Activated T-helper 1 cell treated with anti-CD3 and anti-CD28 coated beads, Interleukin-2, amount 50 U/mL, for 16 hours (primary cell): Measurements from ENCODE around the gene MAPK4.
"Not testable (repeated sequence)": the region's sequence is repeated elsewhere in the genome, so short reads cannot be mapped to it uniquely, and the experiment has no call there.

ENCODE experiments used
- DNase-seq, 2 donors: peaks; one replicate each; pipeline ENCODE4 v3.0.0-alpha.2; 2020; ENCODE audit warnings: low read depth in 1 of 2, low spot score in 1 of 2

The MAPK4 gene

DNA sequence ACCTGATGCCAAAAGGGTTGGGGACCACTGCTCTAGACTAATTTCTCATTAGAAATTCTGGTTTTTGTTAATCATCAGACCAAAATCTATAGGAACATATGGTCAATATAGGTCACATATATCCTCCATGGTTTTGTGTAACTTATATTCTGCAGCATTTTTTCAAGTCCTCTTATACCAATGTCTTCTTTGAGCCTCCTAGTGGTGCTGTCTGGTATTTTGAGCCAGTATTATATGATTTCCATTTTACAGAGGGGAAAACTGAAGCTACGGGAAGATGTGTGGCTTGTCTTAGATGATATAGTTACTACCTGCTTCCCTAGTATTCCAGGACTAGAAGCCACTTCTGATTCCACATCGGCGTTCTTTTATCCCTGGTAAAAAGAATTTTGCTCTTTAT is 13.8 kb downstream of the MAPK4 start:
- no peak for DNase-seq

DNA sequence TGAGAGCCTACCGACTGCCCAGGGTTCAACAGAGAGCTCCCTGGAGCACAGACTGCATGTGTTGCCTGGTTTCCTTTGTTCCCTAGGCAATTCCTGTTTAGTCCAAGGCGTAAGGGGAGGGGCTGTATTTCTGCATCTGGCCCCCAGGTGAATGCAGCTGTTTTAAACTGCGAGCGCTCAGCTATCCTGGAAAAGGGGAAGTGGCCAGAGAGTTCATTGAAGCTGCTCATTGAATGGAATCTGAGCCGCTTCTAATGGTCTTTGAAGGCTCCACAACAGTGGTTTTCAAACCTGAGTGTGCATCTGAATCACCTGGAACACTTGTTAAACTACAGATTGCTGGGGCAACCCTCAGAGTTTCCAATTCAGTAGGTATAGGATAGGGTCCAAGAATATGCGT is 18.1 kb downstream of the MAPK4 start:
- DNase-seq, result no peak

DNA sequence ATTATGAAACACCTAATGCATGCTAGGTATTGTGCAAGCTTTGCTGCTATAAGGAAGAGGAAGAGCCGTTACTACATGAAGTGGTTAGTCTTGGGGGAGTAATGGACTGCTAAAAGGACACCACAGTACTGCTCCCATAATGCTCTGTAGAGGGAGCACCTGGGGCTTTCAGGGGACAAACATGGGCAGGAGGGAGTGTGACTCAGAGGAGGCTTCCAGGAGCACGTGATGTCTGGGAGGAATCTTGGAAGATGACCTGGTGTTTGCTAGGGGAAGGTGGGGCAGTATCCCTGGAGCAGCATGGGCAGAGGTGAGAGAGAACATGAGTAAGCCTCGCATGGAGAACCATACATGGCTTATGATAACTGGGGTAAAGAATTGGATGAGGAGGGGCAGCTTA is 18.8 kb downstream of the MAPK4 start:
- DNase-seq, result no peak

DNA sequence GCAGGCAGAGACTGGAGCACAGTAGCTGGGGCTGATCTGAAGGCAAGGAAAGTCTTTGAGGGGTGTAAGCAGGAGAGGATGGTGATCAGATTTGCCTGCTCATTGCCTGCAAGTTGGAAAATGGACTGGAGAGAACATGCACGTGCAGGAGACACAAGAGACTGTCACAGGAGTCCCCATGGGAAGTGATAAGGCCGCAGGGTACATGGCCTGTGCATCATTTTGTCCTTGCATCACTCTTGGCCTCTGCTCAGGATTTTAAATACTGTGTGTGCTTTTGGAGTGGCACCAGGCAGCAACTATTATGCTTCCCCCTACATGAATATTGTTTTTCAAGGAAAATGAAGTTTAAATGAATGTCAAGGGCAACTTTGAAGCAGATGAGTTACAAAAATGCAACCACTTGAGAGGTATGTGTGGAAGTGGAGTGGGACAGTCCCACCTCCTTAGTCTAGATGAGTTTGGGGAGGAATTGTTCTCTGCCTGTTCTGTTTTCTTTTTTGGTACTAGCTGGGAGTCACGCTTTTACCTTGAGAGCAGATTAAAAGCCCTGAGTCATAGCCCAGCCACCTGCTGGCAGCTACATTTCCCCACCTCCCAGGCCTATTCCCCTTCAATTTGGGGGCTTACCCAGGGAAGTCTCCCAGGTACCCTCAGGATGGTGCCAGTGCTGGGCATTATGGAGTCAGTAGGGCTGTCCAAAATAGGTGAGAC is 19.3 kb downstream of the MAPK4 start:
- no peak for DNase-seq

DNA sequence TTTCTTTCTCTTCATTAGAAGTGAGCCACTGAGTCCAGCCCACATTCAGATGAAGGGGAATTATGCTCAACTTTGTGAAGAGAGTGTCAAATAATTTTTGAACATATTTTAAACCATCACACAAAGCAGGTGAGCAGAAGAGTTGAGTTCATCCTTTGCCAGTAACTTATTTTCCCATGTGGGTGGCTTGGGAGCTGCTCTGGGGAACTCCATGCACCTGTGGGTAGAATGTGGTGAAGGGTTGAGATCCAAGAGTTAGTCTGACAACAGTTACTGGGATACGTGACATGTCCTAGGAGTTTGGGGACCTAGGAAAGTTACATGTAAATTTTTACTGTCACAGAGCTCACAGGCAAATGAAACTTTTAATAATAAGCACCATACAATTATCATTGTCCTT is 21.6 kb downstream of the MAPK4 start:
- DNase-seq, result no peak

DNA sequence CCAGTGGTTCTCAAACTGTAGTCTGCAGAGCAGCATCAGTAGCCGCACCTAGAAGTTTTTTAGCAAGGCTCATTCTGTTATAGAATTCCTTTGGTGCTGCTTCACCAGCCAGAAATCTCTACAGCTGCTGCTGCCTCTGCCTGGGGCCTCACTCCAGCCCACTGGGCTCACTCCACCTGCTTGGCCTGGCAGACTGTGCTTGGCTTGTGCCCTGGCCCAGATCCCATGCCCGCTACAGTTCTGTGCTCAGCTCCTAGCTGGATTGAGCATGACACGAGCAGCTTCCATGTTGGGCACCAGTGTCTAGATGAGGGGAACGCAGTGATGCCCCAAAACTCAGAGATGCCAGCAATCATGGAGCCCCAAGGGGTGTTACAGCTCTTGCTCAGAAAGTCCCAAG is 22.6 kb downstream of the MAPK4 start:
- no peak for DNase-seq

DNA sequence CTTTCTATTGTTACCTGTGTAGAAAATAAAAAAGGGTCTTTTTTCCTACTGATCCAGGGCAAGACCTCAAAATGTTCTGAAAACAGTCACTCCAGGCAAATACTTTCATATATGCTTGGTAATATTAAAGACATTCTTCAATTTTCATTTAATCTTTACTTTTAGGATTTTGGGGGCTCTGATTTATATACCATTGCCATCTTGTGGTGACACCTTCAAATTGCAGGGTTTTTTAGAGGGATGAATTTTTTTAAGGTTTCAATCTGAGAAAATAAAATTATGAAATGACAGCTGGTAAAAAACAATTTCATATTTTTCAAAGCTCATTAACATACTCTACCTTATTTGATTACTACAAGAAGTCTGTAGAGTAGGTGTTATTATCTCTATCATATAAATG is 26.8 kb downstream of the MAPK4 start:
- no peak for DNase-seq

DNA sequence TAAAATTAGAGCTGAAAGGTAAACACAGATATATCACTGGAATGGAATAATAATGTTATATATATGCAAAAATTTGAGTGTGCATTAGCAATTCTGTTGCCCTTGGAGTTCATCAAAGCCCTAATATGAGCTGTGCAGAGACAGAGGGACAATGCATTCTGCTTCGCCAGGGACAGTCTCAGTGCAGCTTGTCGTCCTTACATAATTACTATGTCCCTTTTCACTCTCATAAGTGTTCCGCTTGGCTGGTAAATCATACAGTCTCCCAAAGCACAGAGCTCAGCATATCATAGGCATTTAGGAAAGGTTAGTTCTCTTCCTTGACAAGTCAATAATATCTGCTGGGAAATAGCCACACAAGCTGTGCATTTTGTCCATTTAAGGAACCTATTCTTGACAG is 30.7 kb downstream of the MAPK4 start:
- DNase-seq, result no peak

DNA sequence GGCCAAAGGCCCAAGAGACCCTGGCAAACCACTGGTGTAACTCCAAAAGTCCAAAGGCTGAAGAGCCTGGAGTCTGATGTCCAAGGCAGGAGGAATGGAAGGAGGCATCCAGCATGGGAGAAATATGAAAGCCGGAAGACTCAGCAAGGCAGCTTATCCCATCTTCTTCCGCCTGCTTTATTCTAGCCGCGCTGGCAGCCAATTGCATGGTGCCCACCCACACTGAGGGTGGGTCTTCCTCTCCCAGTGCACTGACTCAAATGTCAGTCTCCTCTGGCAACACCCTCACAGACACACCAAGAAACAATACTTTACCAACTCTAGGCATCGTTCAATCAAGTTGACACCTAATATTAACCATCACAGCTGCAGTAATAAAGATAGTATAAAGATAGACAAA is 34.1 kb downstream of the MAPK4 start:
- DNase-seq, result no peak

DNA sequence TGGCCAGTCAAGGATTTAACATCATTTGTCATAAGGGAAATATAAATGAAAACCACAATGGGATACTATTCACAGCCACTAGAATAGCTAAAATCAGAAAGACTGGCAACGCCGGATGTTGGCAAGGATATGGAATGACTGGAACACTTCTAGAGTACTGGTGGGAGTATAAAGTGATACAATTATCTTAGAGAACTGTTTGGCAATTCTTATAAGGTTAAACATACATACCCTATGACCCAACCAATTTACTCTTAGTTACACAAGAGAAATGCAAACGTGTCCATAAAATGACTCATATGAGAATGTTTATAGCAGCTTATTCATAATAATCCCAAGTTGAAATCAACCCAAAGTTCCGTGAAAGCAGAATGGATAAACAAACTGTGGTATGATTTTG is 35.1 kb downstream of the MAPK4 start:
- no peak for DNase-seq

DNA sequence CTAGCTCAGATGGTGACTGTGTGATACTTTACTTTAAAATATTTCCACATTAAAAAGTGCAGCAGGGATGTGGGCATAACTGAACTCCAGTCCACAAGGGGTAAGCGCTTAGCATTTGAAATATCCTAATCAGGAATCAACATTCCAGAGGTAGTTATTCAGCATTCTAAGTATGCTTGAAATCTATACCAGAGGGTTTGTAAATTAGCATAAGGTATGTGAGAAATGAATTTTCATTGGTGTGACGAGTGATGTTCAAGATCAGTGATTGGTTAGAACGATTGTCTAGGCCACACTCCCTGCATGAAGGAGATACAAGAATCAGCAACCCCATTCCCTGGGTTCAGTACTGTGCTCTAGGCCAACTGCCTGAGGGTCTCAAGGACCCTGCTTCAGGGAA is 42.6 kb downstream of the MAPK4 start:
- no peak for DNase-seq

DNA sequence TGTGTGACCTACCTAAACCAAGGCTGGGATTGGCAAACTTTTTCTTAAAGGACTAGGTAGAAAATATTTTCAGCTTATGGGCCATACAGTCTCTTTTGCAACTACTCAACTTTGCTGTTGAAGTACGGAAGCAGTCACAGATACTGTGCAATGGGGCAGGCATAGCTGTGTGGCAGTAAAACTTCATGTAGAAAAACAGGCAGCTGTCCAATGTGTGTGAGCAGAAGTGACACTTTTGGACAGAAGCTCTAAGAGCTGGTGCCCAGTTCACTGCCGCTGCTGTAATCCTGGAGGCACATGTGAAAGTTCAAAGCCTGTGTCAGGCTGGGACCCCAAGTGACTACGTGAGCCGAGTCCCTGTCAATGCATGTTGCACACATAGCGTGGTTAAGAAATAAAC is 46.7 kb downstream of the MAPK4 start:
- no peak for DNase-seq

DNA sequence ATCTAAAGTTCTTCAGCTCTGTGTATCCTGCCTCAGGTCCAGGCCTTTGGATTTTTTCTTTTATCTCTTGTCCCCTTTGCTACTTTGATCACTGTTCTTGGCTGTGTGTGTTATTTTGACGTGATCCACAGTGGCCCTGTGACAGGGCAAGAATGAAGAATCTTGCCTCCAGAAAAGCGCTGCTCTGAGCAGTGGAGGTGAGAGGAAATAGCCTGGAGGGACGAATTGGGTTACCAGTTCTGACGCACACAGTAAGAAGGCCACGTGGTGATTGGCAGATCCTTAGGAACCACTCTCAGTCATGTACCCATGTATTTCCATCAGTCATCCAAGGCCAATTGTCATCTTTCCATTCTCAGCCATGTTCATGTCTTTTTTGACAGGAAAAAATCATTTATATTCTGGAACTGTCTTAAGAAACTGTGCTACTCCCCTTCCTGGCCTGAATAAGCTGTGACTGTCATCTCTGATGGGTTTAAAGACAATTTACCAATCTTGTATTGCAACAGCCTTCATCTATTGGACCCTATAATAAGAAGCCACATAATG is 47.6 kb downstream of the MAPK4 start:
- no peak for DNase-seq

DNA sequence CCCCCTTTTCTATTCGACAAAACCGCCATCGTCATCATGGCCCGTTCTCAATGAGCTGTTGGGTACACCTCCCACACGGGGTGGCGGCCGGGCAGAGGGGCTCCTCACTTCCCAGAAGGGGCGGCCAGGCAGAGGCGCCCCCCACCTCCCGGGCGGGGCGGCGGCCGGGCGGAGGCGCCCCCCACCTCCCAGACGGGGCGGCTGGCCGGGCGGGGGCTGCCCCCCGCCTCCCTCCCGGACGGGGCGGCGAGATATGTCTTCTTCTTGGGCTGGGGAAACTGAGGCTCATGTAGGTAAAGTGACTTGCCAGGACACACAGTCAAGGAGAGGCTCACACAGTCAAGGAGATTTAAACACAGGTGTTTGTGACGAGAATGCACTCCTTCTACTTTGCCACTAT is 49.3 kb downstream of the MAPK4 start:
- not testable (repeated sequence) for DNase-seq

DNA sequence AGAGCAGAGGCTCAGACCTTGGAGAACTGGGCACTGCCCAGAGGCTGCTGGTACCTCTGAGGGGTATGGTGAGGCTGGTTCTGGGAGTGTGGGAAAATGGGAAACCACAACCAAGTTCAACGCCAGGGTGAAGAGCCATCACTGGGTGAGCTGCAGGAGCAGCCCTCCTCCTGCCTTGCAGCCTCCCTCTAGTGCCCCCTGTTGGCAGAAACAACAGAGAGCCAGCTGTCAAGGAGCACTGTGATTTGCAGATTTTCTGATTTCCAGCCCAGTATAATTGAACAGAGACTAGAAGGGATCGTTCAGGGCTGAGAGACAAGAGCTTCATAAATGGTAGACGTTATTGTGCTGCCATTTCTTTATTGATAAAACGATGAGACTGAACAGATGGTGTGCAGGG is 50.5 kb downstream of the MAPK4 start:
- DNase-seq, result no peak

DNA sequence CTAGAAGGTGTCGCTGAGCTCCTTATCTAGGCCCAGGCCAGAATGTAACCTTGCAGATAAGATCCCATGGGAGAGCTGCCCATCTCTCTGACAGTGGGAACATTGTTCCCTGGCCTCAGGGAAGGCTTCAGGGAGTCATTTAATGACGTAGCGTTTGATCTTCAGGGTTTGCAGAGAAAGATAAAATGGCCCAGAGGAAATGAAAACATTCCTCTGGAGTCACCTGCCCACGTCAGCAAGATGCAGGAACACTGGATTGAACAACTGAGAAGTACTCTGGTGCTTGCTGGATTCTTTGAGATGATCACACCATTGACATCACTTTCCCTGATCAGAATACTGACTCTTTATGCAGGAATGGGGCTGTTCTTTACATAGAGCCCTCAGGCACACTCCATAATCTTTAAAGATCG is 51.6 kb downstream of the MAPK4 start:
- DNase-seq, result no peak

DNA sequence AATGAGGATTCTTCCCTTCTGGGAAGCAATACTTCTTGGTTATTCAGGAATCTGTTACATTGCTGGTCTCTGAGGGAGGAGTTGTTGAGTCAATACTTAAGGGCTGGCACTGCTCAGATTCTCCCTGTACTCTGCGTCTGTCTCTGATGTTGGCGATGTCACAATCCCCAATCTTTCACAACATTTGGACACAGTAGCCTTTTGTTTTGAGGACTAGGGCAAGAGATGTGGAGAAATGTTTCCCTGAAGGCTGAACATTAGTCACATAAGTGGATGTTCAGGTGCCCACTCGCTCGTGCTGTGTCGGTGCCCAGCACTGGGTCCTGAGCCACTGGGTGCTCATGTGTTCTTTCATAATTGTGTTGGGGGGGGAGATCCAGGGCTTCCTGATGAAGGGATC is 55.0 kb downstream of the MAPK4 start:
- no peak for DNase-seq

DNA sequence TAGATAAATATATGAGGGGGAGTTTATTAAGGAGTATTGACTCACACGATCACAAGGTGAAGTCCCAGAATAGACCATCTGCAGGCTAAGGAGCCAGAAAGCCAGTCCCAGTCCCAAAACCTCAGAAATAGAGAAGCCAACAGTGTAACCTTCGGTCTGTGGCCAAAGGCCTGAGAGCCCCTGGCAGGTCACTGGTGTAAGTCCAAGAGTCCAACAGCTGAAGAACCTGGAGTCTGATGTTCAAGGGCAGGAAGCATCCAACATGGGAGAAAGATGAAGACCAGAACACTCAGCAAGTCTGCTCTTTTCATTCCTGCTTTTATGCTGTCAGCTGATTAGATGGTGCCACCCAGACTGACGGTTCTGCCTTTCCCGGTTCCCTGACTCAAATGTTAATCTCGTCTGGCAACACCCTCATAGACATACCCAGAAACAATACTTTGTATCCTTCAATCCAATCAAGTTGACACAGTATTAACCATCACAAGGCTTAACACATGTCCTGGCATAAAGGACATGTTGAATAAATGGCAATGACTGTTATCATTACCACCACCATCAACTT is 56.7 kb downstream of the MAPK4 start:
- no peak for DNase-seq

DNA sequence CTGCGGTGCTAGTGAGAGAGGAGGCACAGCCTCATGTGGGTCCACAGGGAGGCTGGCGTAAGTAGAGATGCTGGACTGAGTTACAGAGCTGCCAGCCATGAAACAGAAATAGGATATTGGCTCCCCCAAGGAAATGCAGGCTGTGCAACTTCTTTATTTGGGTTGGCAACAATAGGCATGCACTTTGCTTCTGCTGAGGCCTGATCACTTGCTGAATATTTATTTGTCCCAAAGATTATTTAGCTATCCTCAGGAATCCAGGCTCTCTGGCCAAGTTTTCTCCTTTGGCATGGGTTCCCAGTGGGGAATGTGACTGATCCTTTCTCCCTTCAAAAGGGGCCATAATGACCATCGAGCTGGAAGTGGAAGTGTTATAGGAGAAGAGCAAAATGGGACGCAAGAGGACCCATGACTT is 60.0 kb downstream of the MAPK4 start:
- DNase-seq, result no peak

DNA sequence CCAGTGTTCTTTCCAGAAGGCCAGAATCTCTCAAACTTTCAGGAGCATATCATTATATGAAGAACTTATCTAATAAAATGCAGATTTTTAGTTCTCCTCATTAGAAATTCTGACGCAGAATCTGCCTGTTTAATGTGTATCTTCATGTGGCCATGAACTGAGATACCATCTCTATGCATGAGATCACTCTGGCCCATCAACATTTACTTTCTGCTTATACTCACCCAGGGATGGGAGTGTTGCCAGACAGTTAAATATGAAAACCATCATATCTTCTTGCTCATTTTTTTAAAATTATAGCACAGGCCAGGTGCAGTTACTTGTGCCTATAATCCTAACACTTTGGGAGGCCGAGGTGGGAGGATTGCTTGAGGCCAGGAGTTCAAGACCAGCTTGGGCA is 60.4 kb downstream of the MAPK4 start:
- no peak for DNase-seq

DNA sequence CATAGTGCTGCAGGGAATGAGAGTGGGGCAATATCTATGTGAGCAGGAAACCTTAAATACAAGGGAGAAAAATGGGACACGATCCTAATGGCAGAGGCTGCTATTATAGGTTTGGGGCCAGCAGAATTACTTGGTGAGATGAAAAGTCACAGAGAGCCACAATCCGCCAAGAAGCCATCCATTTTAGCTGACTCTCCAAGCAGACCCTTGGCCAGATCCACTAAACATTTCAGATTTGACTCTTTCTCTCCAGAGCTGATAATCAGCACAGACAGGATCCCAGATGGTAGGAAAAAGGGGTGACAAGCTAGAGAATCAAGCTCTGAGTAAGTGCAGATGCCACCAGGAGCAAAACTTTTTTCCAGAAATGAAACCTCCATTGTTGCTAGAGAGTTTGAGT is 61.5 kb downstream of the MAPK4 start:
- no peak for DNase-seq

DNA sequence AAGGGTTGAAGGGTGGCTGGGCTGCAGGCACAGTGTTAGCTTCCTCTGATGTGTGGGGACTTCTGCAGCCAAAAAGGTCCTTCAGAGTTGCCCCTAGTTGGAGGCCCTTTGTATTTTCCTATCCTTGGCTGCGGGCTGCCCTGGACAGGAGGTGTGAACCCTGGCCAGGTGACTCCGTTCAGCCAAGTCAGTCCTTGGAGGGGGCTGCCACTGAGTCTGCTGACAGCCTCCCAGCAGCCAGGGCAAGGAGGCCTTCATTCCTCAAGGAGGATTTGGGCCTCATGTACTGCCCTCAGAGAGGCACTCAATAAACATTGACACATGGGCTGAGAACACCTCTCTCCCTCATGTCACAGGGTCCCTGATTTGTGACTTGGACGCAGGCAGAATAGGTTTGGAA is 62.4 kb downstream of the MAPK4 start:
- no peak for DNase-seq

DNA sequence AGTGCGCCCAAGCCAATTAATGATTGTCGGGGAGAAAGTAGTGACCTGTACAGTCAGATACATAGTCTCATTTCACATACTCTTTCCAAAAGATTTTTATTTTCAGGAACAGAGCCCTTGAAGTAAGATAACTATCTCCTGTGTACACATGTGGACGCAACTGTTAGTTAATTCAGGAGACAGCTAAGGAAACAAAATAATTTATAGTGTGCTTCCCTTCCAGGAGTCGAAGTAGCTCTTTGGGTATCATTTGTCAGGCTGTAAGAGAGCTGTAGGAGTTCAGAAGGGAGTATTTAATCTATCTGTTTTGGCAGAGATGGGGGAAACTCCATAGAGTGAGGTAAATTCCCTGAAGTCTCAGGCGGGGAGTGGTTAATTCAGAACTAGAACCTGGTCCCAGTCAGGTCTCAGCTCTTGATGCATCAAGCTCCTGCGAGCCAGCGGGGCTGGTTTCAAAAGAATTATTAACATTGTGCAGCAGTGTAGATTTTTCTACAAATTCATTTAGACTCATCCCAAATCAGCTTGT is 63.0 kb downstream of the MAPK4 start:
- no peak for DNase-seq
